ENCODE data around the gene GPR68. TPM values are rescaled to one million over a fixed set of nuclear protein-coding genes. Genes with fewer than 3 reads are reported as not detected.
"Not testable (repeated sequence)": the region's sequence is repeated elsewhere in the genome, so short reads cannot be mapped to it uniquely, and the experiment has no call there.

The GPR68 gene
- polyA plus RNA-seq, 3 donors from 2014 or later: 19.0 to 40.4 (median 22.4) TPM

GRCh38 chr14:91270188-91270587, 25.7 kb upstream of the GPR68 start:
- H3K27me3 Mint-ChIP-seq (ENCODE audit: low read depth in 3 of 3): peaks cover 18 to 35% (median 34%) of the 10 kb centered on the region in 3 donors
- H3K4me1 Mint-ChIP-seq: peaks cover 20 to 21% of the 10 kb centered on the region in 2 donors
- H3K9me3 Mint-ChIP-seq: no peaks in the 10 kb centered on the region
- H3K4me3 Mint-ChIP-seq: no peak overlapping the region
- DNase-seq: no peak
- peaks cover 8 to 39% (median 19%) of the 10 kb centered on the region in 3 donors for H3K36me3 Mint-ChIP-seq
- peak overlapping the region in 5 of 6 donors; percentile 40 to 75 (median 65) for H3K27ac Mint-ChIP-seq

GRCh38 chr14:91269076-91269991, 24.8 kb upstream of the GPR68 start:
- Mint-ChIP-seq H3K27ac (peak overlapping the region; percentile 40 to 85 (median 62)), H3K9me3 (no peaks in the 10 kb centered on the region), H3K27me3 (ENCODE audit: low read depth in 3 of 3) (peaks cover 19 to 36% (median 34%) of the 10 kb centered on the region in 3 donors), H3K4me3 (peak overlapping the region in 1 of 5 donors; percentile 53), H3K36me3 (peaks cover 8 to 31% (median 19%) of the 10 kb centered on the region in 3 donors), H3K4me1 (peaks cover 22 to 27% of the 10 kb centered on the region in 2 donors)
- DNase-seq: no peak

GRCh38 chr14:91267965-91268437, 23.5 kb upstream of the GPR68 start:
- no peak for DNase-seq

GRCh38 chr14:91266276-91266675, 21.8 kb upstream of the GPR68 start:
- peak overlapping the region in 2 of 5 donors; percentile 81 for H3K4me3 Mint-ChIP-seq
- H3K27me3 Mint-ChIP-seq (ENCODE audit: low read depth in 3 of 3): peaks cover 30 to 52% (median 46%) of the 10 kb centered on the region in 3 donors
- H3K9me3 Mint-ChIP-seq, DNase-seq: not testable (repeated sequence)
- peaks cover 8 to 25% (median 13%) of the 10 kb centered on the region in 3 donors for H3K36me3 Mint-ChIP-seq
- H3K27ac Mint-ChIP-seq: peak overlapping the region in 5 of 6 donors; percentile 7 to 68 (median 56)
- H3K4me1 Mint-ChIP-seq: peaks cover 50 to 58% of the 10 kb centered on the region in 2 donors

More at GRCh38 chr14:91267965-91268437, 23.5 kb upstream of the GPR68 start:
- Mint-ChIP-seq H3K4me1 (peaks cover 34 to 41% of the 10 kb centered on the region in 2 donors), H3K36me3 (peaks cover 8 to 29% (median 19%) of the 10 kb centered on the region in 3 donors), H3K9me3 (no peaks in the 10 kb centered on the region), H3K27ac (peak overlapping the region; percentile 13 to 79 (median 56)), H3K27me3 (ENCODE audit: low read depth in 3 of 3) (peaks cover 28 to 47% (median 39%) of the 10 kb centered on the region in 3 donors), H3K4me3 (no peak overlapping the region)

GRCh38 chr14:91265404-91265803, 20.9 kb upstream of the GPR68 start:
- peaks cover 30 to 59% (median 50%) of the 10 kb centered on the region in 3 donors for H3K27me3 Mint-ChIP-seq (ENCODE audit: low read depth in 3 of 3)
- no peaks in the 10 kb centered on the region for H3K9me3 Mint-ChIP-seq
- H3K36me3 Mint-ChIP-seq: peaks cover 8 to 25% (median 12%) of the 10 kb centered on the region in 3 donors
- H3K4me1 Mint-ChIP-seq: peaks cover 58 to 67% of the 10 kb centered on the region in 2 donors
- peak overlapping the region; percentile 7 to 84 (median 60) for H3K27ac Mint-ChIP-seq
- peak overlapping the region; percentile 51 to 81 (median 75) for H3K4me3 Mint-ChIP-seq
- no peak for DNase-seq

- H3K4me3 Mint-ChIP-seq: peak overlapping the region; percentile 77 to 89 (median 84)
- H3K27ac Mint-ChIP-seq: peak overlapping the region; percentile 55 to 89 (median 74)
- H3K4me1 Mint-ChIP-seq: peaks cover 64 to 76% of the 10 kb centered on the region in 2 donors
- DNase-seq: peak in 2 of 3 donors; percentile 48 to 56
- H3K36me3 Mint-ChIP-seq: peaks cover 8 to 20% (median 12%) of the 10 kb centered on the region in 3 donors
- H3K9me3 Mint-ChIP-seq: no peaks in the 10 kb centered on the region
- H3K27me3 Mint-ChIP-seq (ENCODE audit: low read depth in 3 of 3): peaks cover 28 to 56% (median 46%) of the 10 kb centered on the region in 3 donors
These were observed 19.9 kb upstream of the GPR68 start for GRCh38 chr14:91264151-91265150.

- peak overlapping the region; percentile 72 to 89 (median 84) for H3K4me3 Mint-ChIP-seq
- H3K27me3 Mint-ChIP-seq (ENCODE audit: low read depth in 3 of 3): peaks cover 25 to 53% (median 36%) of the 10 kb centered on the region in 3 donors
- no peak for DNase-seq
- H3K9me3 Mint-ChIP-seq: no peaks in the 10 kb centered on the region
- peaks cover 64 to 80% of the 10 kb centered on the region in 2 donors for H3K4me1 Mint-ChIP-seq
- peaks cover 3 to 10% (median 7%) of the 10 kb centered on the region in 3 donors for H3K36me3 Mint-ChIP-seq
- H3K27ac Mint-ChIP-seq: peak overlapping the region; percentile 37 to 79 (median 71)
These were observed 18.8 kb upstream of the GPR68 start for GRCh38 chr14:91263329-91263728.

- no peak for DNase-seq
- H3K27me3 Mint-ChIP-seq (ENCODE audit: low read depth in 3 of 3): peaks cover 25 to 48% (median 29%) of the 10 kb centered on the region in 3 donors
- H3K27ac Mint-ChIP-seq: peak overlapping the region in 5 of 6 donors; percentile 75 to 98 (median 88)
- H3K36me3 Mint-ChIP-seq: peaks cover 0 to 3% (median 0%) of the 10 kb centered on the region in 3 donors
- peaks cover 68 to 84% of the 10 kb centered on the region in 2 donors for H3K4me1 Mint-ChIP-seq
- H3K9me3 Mint-ChIP-seq: no peaks in the 10 kb centered on the region
- peak overlapping the region; percentile 16 to 85 (median 71) for H3K4me3 Mint-ChIP-seq
These were observed 17.6 kb upstream of the GPR68 start for GRCh38 chr14:91261986-91262549.

GRCh38 chr14:91261115-91261514, 16.6 kb upstream of the GPR68 start:
- no peaks in the 10 kb centered on the region for H3K9me3 Mint-ChIP-seq
- peak; percentile 82 to 84 (median 83) for DNase-seq
- H3K27ac Mint-ChIP-seq: peak overlapping the region; percentile 79 to 98 (median 90)
- H3K36me3 Mint-ChIP-seq: peaks cover 0 to 3% (median 0%) of the 10 kb centered on the region in 3 donors
- H3K4me1 Mint-ChIP-seq: peaks cover 70 to 92% of the 10 kb centered on the region in 2 donors
- H3K27me3 Mint-ChIP-seq (ENCODE audit: low read depth in 3 of 3): peaks cover 25 to 48% (median 32%) of the 10 kb centered on the region in 3 donors
- H3K4me3 Mint-ChIP-seq: peak overlapping the region; percentile 71 to 77 (median 72)

- Mint-ChIP-seq H3K36me3 (peaks cover 0 to 3% (median 0%) of the 10 kb centered on the region in 3 donors), H3K27me3 (ENCODE audit: low read depth in 3 of 3) (peaks cover 19 to 48% (median 28%) of the 10 kb centered on the region in 3 donors), H3K9me3 (no peaks in the 10 kb centered on the region), H3K4me1 (peaks cover 70 to 94% of the 10 kb centered on the region in 2 donors), H3K27ac (peak overlapping the region in 4 of 6 donors; percentile 58 to 85 (median 76)), H3K4me3 (no peak overlapping the region)
- DNase-seq: no peak
These were observed 14.4 kb upstream of the GPR68 start for GRCh38 chr14:91258876-91259275.

- DNase-seq: no peak
- Mint-ChIP-seq H3K36me3 (peaks cover 0 to 3% (median 0%) of the 10 kb centered on the region in 3 donors), H3K27me3 (ENCODE audit: low read depth in 3 of 3) (peaks cover 17 to 45% (median 24%) of the 10 kb centered on the region in 3 donors), H3K27ac (peak overlapping the region in 2 of 6 donors; percentile 31 to 78), H3K9me3 (no peaks in the 10 kb centered on the region), H3K4me1 (peaks cover 65 to 88% of the 10 kb centered on the region in 2 donors), H3K4me3 (peak overlapping the region in 1 of 5 donors; percentile 18)
These were observed 13.6 kb upstream of the GPR68 start for GRCh38 chr14:91258011-91258618.

Measured in immature natural killer cell (primary cell).